Inferior parietal cortex (tissue), 1 donor: ENCODE measurements around the gene ICA1.
"Not testable (repeated sequence)": the region's sequence is repeated elsewhere in the genome, so short reads cannot be mapped to it uniquely, and the experiment has no call there.

Source experiments
- DNase-seq: peaks from one replicate; pipeline ENCODE4 v3.0.0-alpha.2; 2016; ENCODE audit errors: extremely low spot score

ICA1 gene

GRCh38 chr7:8103282-8103681 is 158.7 kb downstream of the ICA1 start:
- no peak for DNase-seq

GRCh38 chr7:8101292-8101691 is 160.7 kb downstream of the ICA1 start:
- DNase-seq, result not testable (repeated sequence)

DNA sequence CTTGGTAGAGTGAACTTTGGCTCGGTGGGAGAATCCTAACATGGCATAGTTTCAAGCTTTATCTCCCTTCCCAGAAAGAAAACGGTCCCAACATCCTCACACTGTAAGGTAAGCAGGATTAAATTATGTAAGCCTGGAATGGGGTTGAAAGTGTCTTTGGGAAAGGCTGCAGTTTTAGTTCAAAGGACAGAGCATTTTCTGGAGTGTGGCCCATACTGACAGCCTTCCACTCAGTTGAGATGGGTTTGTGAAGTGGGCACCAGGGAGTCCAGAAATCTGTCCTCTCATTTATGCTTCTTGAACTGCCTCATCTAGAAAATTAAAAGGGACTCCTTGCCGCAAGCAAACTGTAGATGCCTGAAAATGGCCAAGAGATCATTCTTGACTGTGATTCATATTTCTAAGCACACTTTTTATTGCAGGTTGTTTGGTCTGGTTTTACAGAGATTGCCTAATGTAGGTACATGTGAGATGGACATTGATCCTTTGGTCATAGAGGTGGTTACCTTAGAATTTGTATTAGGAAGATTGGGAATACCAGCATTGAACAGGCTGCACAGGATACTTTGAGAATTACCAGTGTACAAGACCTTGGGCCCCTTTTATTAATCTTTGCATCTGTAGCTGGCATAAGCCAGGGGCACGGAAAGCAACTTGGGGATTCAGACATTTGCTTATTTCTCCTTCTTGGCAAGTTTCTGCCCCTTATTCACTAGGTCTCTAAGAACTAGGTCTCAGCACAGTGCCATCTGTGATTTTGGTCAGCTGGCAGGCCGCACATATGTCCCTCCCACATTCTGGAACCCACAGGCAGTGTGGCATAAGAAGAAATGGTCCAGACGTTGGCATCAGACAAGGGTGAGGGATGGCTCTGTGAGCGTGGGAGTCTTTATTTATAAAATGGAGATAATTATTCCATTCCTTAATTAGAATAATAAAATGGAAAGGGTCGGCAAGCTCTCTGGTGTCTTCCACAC is 167.5 kb downstream of the ICA1 start:
- no peak for DNase-seq

- DNase-seq, result no peak
These were observed 169.8 kb downstream of the ICA1 start for GRCh38 chr7:8092140-8092539.

- no peak for DNase-seq
These were observed 172.8 kb downstream of the ICA1 start for GRCh38 chr7:8089036-8089780.

DNA sequence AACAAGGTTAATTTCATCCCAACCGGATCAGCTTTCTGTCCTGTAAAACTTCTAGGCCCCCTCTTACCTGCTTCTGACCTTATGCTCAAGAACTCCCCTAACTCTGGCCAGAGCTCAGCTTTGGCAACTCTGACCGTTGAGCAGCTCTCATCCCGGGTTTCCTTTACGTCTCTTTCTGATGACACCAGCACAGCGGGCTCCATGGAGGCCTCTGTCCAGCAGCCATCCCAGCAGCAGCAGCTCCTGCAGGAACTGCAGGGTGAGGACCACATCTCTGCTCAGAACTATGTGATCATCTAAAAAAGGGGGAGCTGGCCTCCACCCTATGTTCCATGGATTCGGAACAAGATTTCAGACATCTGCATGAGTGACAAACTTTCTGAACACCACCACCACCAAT is 175.7 kb downstream of the ICA1 start:
- DNase-seq, result no peak

DNA sequence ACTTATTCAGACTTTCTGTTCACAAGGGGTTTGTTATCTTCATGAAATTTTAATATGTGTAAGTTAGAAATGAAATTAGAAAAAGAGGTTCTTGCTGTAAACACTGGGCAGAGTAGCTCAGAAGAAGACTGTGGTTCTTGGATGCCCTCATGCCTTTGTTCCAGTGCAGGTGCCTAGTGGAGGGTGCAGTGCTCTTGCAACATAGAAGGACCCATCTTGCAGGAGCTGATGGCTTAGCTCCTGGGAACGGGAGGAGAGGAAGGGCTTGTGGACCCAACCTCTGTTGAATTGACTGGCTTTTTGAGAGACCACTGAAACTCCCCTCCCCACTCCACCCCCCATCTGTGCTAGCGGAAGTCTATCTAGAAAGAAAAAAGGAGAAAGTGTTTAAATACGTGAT is 176.5 kb downstream of the ICA1 start:
- DNase-seq, result no peak

DNA sequence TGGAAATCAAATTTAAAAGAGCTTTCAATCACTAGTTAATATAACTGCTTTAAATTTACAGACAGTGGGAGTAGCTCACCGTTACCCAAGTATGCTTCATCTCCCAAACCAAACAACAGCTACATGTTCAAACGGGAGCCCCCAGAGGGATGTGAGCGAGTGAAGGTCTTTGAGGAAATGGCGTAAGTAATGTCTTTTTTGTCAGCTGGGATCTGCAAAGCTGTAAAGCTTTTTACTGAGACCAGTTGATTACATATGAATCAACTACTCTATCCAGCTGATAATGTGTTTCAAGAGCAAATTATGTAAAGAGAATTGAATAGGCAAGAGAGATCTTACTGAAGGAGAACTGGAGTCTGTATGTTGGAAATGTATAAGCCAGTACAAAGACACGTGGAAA is 177.1 kb downstream of the ICA1 start:
- no peak for DNase-seq

- no peak for DNase-seq
These were observed 179.2 kb downstream of the ICA1 start for GRCh38 chr7:8082762-8083161.

- no peak for DNase-seq
These were observed 183.5 kb downstream of the ICA1 start for GRCh38 chr7:8078418-8078817.

DNA sequence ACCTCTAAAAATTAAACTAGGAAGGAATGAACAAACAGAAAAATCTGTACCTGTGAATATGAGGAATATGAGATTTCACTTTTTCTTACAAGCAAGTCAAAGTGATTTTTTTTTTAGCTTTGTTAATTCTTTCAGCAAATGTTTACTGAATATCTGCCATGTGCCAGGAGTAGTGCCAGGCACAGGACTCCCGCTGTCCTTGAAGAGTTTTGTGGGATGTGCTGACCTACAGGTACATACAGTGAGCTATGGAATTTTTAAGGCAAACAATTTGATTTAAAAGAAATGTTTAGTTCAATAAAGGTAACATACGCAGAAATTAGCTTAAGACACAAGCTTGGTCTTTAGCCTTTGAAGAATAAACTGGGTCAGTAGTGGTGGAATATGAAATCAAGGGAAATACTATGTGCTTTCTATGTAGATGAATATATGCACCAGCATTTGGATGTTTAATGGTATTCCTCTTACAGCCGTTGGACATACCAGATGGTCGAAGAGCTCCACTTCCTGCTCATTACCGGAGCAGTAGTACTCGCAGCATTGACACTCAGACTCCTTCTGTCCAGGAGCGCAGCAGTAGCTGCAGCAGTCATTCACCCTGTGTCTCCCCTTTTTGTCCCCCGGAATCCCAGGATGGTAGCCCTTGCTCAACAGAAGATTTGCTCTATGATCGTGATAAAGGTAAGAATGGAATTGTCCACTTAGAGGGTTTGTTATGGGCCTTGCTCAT is 191.4 kb downstream of the ICA1 start:
- DNase-seq, result no peak

- no peak for DNase-seq
These were observed 192.9 kb downstream of the ICA1 start for GRCh38 chr7:8068892-8069686.

DNA sequence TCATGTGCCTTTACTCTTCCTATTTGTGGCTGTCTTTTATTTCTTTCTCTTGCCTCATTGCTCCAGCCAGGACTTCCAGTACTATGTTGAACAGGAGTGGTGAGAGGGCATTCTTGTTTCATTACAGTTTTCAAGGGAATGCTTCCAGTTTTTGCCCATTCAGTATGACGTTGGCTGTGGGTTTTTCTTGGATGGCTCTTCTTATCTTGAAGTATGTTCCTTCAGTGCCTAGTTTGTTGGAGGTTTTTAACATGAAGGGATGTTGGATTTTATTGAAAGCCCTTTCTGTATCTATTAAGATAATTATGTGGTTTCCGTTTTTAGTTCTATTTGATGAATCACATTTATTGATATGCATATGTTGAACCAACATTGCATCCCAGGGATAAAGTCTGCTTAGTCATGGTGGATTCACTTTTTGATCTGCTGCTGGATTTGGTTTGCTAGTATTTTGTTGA is 196.6 kb downstream of the ICA1 start:
- no peak for DNase-seq

DNA sequence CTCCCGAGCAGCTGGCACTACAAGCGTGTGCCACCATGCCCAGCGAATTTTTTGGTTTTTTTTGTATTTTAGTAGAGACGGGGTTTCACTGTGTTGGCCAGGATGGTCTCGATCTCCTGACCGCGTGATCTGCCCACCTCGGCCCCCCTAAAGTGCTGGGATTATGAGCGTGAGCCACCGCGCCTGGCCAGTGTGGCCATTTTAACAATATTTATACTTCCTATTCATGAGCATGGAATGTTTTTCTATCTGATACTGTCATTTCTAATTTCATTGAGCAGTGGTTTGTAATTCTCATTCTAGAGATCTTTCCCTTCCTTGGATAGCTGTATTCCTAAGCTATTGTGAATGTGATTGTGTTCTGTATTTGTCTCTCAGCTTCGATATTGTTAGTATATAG is 197.1 kb downstream of the ICA1 start:
- no peak for DNase-seq

DNA sequence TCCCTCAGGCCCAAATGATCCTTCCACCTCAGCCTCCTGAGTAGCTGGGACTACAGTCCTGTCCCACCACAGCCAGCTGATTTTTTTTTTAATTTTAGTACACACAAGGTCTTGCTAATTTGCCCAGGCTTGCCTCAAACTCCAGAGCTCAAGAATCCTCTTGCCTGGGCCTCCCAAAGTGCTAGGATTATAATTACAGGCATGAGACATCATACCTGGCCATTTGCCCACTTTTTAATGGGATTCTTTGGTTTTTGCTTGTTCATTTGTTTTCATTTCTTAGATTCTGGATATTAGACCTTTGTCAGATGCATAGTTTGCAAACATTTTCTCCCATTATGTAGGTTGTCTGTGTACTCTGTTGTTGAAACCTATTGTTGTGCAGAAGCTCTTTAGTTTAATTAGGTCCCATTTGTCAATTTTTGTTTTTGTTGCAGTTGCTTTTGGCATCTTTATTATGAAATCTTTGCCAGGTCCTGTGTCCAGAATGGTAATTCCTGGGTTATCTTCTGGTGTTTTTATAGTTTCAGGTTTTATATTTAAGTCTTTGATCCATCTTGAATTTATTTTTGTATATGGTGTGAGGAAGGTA is 198.2 kb downstream of the ICA1 start:
- DNase-seq, result no peak

GRCh38 chr7:8063300-8063699 is 198.7 kb downstream of the ICA1 start:
- not testable (repeated sequence) for DNase-seq
